Astrocyte of the spinal cord (primary cell): ENCODE measurements around the gene DMGDH.
A peak's percentile ranks its signal among the peaks of the same experiment; 100 is the strongest.

ENCODE experiments used
- DNase-seq: peaks from one replicate; pipeline ENCODE4 v3.0.0; 2011; ENCODE audit warnings: low read depth, low spot score
- H3K4me3 ChIP-seq: 2 replicates; pipeline ENCODE4 v1.5.1; 2011; ENCODE audit warnings: low read depth, mild to moderate bottlenecking, low read length, moderate library complexity
- in situ Hi-C: cut with HindIII; loops from 2 replicates; pipeline ENCODE4 v1.10.0; 2017; ENCODE audit warnings: low sequenced_read_pairs
- TF ChIP-seq, protein P1 (sequence below): IDR thresholded peaks from 2 replicates; pipeline ENCODE4 v1.5.1; 2012; ENCODE audit warnings: low read depth, mild to moderate bottlenecking, low read length, inconsistent platforms

The DMGDH gene

DNA sequence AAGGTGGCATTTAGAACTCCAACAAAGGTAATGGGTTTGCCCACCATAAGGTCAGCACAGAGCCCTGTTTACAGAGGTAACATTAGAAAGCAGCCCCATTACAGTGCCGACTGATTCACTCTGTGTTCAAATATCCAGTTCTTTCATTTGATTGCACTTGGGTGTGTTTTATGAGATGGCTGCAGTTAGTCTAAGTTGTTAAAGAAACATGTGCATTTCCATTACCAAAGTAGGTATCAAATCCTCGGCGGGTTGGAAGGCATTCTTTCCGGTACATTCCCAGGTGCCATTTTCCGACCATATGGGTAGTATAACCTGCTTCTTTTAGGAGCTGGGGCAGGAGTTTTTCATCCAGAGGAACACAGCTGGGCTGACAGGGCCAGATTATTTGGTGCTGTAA is 100.7 kb downstream of the DMGDH start:
- H3K4me3 ChIP-seq, result no peak overlapping the region
- in situ Hi-C loops, result loop anchor here (25.0 kb wide), 1 partner anchor 431 kb away; no protein-coding TSS in a partner anchor
- DNase-seq, result no peak
- TF ChIP-seq, protein P1, sequence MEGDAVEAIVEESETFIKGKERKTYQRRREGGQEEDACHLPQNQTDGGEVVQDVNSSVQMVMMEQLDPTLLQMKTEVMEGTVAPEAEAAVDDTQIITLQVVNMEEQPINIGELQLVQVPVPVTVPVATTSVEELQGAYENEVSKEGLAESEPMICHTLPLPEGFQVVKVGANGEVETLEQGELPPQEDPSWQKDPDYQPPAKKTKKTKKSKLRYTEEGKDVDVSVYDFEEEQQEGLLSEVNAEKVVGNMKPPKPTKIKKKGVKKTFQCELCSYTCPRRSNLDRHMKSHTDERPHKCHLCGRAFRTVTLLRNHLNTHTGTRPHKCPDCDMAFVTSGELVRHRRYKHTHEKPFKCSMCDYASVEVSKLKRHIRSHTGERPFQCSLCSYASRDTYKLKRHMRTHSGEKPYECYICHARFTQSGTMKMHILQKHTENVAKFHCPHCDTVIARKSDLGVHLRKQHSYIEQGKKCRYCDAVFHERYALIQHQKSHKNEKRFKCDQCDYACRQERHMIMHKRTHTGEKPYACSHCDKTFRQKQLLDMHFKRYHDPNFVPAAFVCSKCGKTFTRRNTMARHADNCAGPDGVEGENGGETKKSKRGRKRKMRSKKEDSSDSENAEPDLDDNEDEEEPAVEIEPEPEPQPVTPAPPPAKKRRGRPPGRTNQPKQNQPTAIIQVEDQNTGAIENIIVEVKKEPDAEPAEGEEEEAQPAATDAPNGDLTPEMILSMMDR, result no peak

DNA sequence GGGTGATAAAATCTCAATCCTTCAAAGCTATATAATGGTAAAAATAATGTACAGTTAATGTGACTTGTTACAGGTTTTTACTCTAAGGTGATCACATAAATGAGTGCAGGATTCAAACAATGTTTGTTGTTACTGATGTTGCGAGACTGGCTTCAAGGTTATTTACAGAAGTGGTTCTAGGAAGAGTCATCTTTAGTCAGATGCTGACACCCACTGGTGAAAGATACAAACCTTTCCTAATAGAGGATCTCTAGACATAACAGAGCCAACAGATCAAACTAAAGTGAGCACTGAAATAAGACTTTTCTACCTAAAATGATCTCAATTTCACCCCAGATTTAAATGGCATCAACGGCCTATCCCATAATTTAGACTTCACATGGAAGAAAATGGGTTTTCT is 104.6 kb downstream of the DMGDH start:
- TF ChIP-seq, protein P1, result peak; percentile 46
- peak; percentile 81 for DNase-seq
- in situ Hi-C loops, result loop anchor here (25.0 kb wide), 1 partner anchor 428 kb away; no protein-coding TSS in a partner anchor
- H3K4me3 ChIP-seq, result no peak overlapping the region

- H3K4me3 ChIP-seq, result no peak overlapping the region
- no peak for DNase-seq
- TF ChIP-seq, protein P1, result no peak
- in situ Hi-C loops, result loop anchor here (25.0 kb wide), 1 partner anchor 424 kb away; no protein-coding TSS in a partner anchor
Observed at GRCh38 chr5:78961743-78962142, 107.7 kb downstream of the DMGDH start.

- no peak for DNase-seq
- TF ChIP-seq, protein P1, result no peak
- in situ Hi-C loops, result loop anchor here (25.0 kb wide), 1 partner anchor 422 kb away; no protein-coding TSS in a partner anchor
- no peak overlapping the region for H3K4me3 ChIP-seq
Observed at GRCh38 chr5:78959767-78960166, 109.7 kb downstream of the DMGDH start.

DNA sequence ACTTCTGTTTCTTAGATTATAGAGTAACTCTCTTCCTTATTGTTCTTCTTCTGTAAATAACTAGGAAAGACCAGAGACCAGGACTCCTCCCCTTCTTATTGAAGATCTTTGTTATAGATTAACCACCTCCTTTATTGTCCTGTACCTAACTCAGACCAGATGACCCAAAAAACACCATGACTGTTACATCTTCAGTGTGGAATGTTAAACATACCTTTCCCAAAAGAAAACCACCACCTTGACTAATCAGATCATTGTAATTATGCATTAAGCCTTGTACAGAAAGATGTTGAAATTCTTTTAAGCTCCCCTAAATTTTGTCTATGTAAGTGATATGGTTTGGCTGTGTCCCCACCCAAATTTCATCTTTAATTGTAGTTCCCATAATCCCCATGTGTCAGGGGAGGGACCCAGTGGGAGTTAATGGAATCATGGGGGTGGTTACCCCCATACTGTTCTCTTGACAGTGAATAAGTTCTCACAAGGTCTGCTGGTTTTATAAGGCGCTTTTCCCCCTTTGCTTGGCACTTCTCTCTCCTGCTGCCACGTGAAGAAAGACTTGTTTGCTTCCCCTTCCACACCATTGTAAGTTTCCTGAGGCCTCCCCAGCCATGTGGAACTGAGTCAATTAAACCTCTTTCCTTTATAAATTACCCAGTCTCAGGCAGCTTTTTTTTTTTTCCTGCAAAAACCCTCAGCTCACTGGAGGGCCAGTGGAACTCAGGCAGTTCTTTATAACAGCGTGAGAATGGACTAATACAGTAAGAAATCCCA is 110.6 kb downstream of the DMGDH start:
- DNase-seq, result no peak
- in situ Hi-C loops, result loop anchor here (25.0 kb wide), 1 partner anchor 422 kb away; no protein-coding TSS in a partner anchor
- TF ChIP-seq, protein P1, result no peak

GRCh38 chr5:78956901-78957300 is 112.6 kb downstream of the DMGDH start:
- in situ Hi-C loops, result loop anchor here (25.0 kb wide), 1 partner anchor 420 kb away; no protein-coding TSS in a partner anchor
- DNase-seq, result no peak
- H3K4me3 ChIP-seq, result no peak overlapping the region
- TF ChIP-seq, protein P1, result no peak

More for the DNA sequence above, 110.6 kb downstream of the DMGDH start:
- H3K4me3 ChIP-seq, result no peak overlapping the region
